B cell (primary cell): ENCODE measurements around the gene PITPNM2. TPM values are rescaled to one million over a fixed set of nuclear protein-coding genes. Genes with fewer than 3 reads are reported as not detected.
"Not testable (repeated sequence)": the region's sequence is repeated elsewhere in the genome, so short reads cannot be mapped to it uniquely, and the experiment has no call there.

Experiments used
- ATAC-seq: fragments of 200-7000 bp; cut with Tn5 transposase; one replicate; pipeline ENCODE4 v1.10.0; 2021; ENCODE audit warnings: low read depth, mild to moderate bottlenecking, moderate number of reproducible peaks, moderate library complexity
- CTCF ChIA-PET: fragments of 350-600 bp; sonication (Branson Sonifier 250); formaldehyde crosslinking; loops from one replicate; lab custom pipeline; 2021; ENCODE audit warnings: antibody characterized with exemption, inconsistent platforms; lab: Charles Lee
- POLR2A ChIA-PET: fragments of 350-600 bp; sonication (Branson Sonifier 250); formaldehyde crosslinking; loops from one replicate; lab custom pipeline; 2021; ENCODE audit warnings: antibody characterized with exemption; lab: Charles Lee
- DNase-seq: peaks from one replicate; pipeline ENCODE4 v3.0.0; 2013
- H2AFZ ChIP-seq: 2 replicates; pipeline ENCODE4 v1.6.1; 2012; ENCODE audit warnings: mild to moderate bottlenecking, low read depth, low read length; ENCODE audit not compliant: insufficient read depth, poor library complexity, severe bottlenecking
- H3K27ac ChIP-seq, 2 donors: 1 replicate in 1 of 2; 2 replicates in 1 of 2; pipeline ENCODE4 v1.5.1; 2012 to 2013; ENCODE audit warnings: low read length in 2 of 2, mild to moderate bottlenecking in 2 of 2, moderate library complexity in 1 of 2
- H3K27me3 ChIP-seq, 4 experiments: fragments of 200-600 bp in 1 of 4; sonication (generic) in 1 of 4; replicated peaks in 1 of 4; 1 replicate in 2 of 4; 2 replicates in 2 of 4; pipeline versions ENCODE4 v1.6.1 to v1.7.0; 2013 to 2016; ENCODE audit warnings: low read length in 3 of 4, mild to moderate bottlenecking in 2 of 4, mixed read lengths in 1 of 4, moderate library complexity in 1 of 4; ENCODE audit not compliant: insufficient read depth in 4 of 4, control insufficient read depth in 3 of 4; ENCODE audit errors: control extremely low read depth in 1 of 4
- H3K36me3 ChIP-seq, 2 experiments: replicated peaks in 1 of 2; 1 replicate in 1 of 2; 2 replicates in 1 of 2; pipeline versions ENCODE4 v1.6.1 to v1.7.1; 2013; ENCODE audit warnings: low read length in 1 of 2; ENCODE audit not compliant: insufficient read depth in 2 of 2, control insufficient read depth in 1 of 2; ENCODE audit errors: control extremely low read depth in 1 of 2, extremely low read depth in 1 of 2
- H3K4me1 ChIP-seq, 2 donors: fragments of 200-600 bp in 1 of 2; sonication (generic) in 1 of 2; 1 replicate in 1 of 2; 2 replicates in 1 of 2; pipeline versions ENCODE4 v1.5.1 to v1.6.1; 2013 to 2017; ENCODE audit warnings: low read length in 2 of 2; ENCODE audit not compliant: control insufficient read depth in 2 of 2, insufficient read depth in 2 of 2
- H3K4me2 ChIP-seq: replicated peaks from 2 replicates; pipeline ENCODE3; 2012; ENCODE audit warnings: mild to moderate bottlenecking, low read depth, low read length; ENCODE audit not compliant: poor library complexity, severe bottlenecking
- H3K4me3 ChIP-seq, 5 experiments: fragments of 200-600 bp in 1 of 5; sonication (generic) in 1 of 5; 1 replicate in 3 of 5; 2 replicates in 2 of 5; pipeline versions ENCODE4 v1.5.1 to v1.7.0; 2011 to 2016; ENCODE audit warnings: low read length in 4 of 5, mild to moderate bottlenecking in 4 of 5, low read depth in 2 of 5, control low read depth in 1 of 5, moderate library complexity in 1 of 5; ENCODE audit not compliant: insufficient read depth in 1 of 5; ENCODE audit errors: control extremely low read depth in 1 of 5, extremely low read depth in 1 of 5
- H3K79me2 ChIP-seq: fragments of 200-600 bp; sonication (generic); one replicate; pipeline ENCODE4 v1.6.0; 2016; ENCODE audit warnings: low read length; ENCODE audit not compliant: control insufficient read depth, insufficient read depth
- H3K9ac ChIP-seq: fragments of 200-600 bp; sonication (generic); 2 replicates; pipeline ENCODE4 v1.6.1; 2017; ENCODE audit warnings: mild to moderate bottlenecking, low read length, moderate library complexity
- H3K9me3 ChIP-seq, 3 donors: one replicate each; pipeline versions ENCODE4 v1.6.1 to v1.7.1; 2013; ENCODE audit warnings: low read length in 2 of 3; ENCODE audit not compliant: control insufficient read depth in 2 of 3, insufficient read depth in 1 of 3; ENCODE audit errors: control extremely low read depth in 1 of 3
- H4K20me1 ChIP-seq: 2 replicates; pipeline ENCODE4 v1.6.0; 2012; ENCODE audit warnings: mild to moderate bottlenecking, low read length; ENCODE audit not compliant: insufficient read depth, control insufficient read depth, poor library complexity, severe bottlenecking
- H3K27ac Mint-ChIP-seq: one replicate; pipeline ENCODE4 v1.8.0; 2021; ENCODE audit warnings: mixed read lengths
- H3K27me3 Mint-ChIP-seq: one replicate; pipeline ENCODE4 v1.8.0; 2021; ENCODE audit warnings: mixed read lengths
- H3K4me1 Mint-ChIP-seq: one replicate; pipeline ENCODE4 v1.8.0; 2021; ENCODE audit warnings: mixed read lengths
- H3K4me3 Mint-ChIP-seq: one replicate; pipeline ENCODE4 v1.8.0; 2021; ENCODE audit warnings: mixed read lengths
- H3K9me3 Mint-ChIP-seq: one replicate; pipeline ENCODE4 v1.8.0; 2022; ENCODE audit warnings: mixed read lengths; ENCODE audit not compliant: insufficient read depth
- CTCF ChIP-seq: fragments of 200-600 bp; IDR thresholded peaks from one replicate; pipeline ENCODE4 v1.8.0; 2022; ENCODE audit warnings: antibody characterized with exemption, mild to moderate bottlenecking
- EZH2 ChIP-seq: IDR thresholded peaks from 2 replicates; pipeline ENCODE4 v1.6.1; 2012; ENCODE audit warnings: borderline replicate concordance, low read depth, mild to moderate bottlenecking, moderate library complexity, low read length; ENCODE audit not compliant: insufficient read depth, poor library complexity, severe bottlenecking
- WGBS: methylation state at CpG from one replicate; pipeline ENCODE4 v1.1.5; 2013; ENCODE audit warnings: missing lambda C conversion rate; ENCODE audit not compliant: insufficient coverage; 5-methylcytosine and 5-hydroxymethylcytosine counted together
- intact Hi-C: fragments of 100-400 bp; cut with micrococcal nuclease; formaldehyde crosslinking; loops from one replicate; pipeline ENCODE4 v1.10.0; 2022
- polyA plus RNA-seq: library from polyadenylated mRNA; depleted of rRNA; stranded (reverse); fragments of >200 nt; gene quantifications from 2 replicates; pipeline ENCODE4 v1.2.3, GENCODE V29; 2012
- total RNA-seq, 2 donors: library from RNA; stranded (reverse); fragments of 120-200 nt in 1 of 2; gene quantifications; 1 replicate in 1 of 2; 2 replicates in 1 of 2; pipeline versions ENCODE4 v1.2.3 to v1.2.4, GENCODE V29; 2013 to 2022

Gene PITPNM2
- total and polyA plus RNA-seq, 2 donors (not counting 1 experiment from before 2014, with no cell fraction given) = 9.6 to 28.6 TPM

DNA sequence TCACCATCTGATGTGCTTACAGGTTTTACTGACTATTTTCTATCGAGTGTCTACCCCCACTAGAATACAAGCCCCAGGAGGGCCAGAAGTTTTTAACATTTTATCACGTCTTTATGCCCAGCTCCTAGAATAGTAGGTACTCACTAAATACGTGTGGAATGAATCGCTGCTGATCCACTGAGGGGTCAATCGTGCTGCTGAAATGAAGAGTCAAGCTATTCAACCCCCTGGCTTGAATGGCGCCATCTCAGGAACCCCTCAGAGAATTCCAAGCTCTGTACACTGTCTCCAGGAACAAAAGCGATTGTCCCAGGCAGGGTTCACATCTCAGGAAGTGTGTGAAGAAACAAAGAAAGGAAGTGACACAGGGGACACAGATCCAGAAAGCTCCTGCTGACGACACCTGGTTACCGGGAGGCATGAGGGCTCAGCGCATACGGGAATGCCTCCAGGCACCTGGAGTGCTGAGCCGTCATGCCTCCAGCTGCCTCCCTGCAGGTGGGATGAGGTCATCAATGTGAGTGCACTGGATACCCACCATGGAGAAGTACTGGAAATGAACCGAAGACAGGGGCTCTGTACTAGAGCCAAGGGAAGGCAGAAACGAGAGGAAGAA lies 45.6 kb downstream of the PITPNM2 start:
- H3K4me3 ChIP-seq = no peak overlapping the region
- Mint-ChIP-seq H3K27ac (peak overlapping the region; percentile 74), H3K4me3 (peak overlapping the region; percentile 43), H3K9me3 (no peaks in the 10 kb centered on the region), H3K27me3 (no peaks in the 10 kb centered on the region), H3K4me1 (peaks cover 38% of the 10 kb centered on the region)
- H3K79me2 ChIP-seq = peaks cover 60% of the 10 kb centered on the region
- no peak overlapping the region for H3K4me2 ChIP-seq
- 97% methylated on average over 10 of the region's 14 CpGs for WGBS
- H3K9me3 ChIP-seq = no peaks in the 10 kb centered on the region
- TF ChIP-seq CTCF (no peak), EZH2 (no peak)
- no peak overlapping the region for H3K27ac ChIP-seq
- ChIA-PET POLR2A (interaction anchor here (1.2 kb wide), 1 partner anchor 16 kb away, joined by 3 read pairs; no protein-coding TSS in a partner anchor), CTCF (interaction anchor here (1.0 kb wide), 1 partner anchor 63 kb away, joined by 3 read pairs; no protein-coding TSS in a partner anchor)
- peaks cover 25 to 32% of the 10 kb centered on the region in 2 donors for H3K4me1 ChIP-seq
- H3K27me3 ChIP-seq = no peaks in the 10 kb centered on the region
- no peaks in the 10 kb centered on the region for H4K20me1 ChIP-seq
- no peak for DNase-seq
- H3K9ac ChIP-seq = no peak overlapping the region
- peaks cover 2 to 3% of the 10 kb centered on the region in 2 experiments for H3K36me3 ChIP-seq
- ATAC-seq = no peak
- H2AFZ ChIP-seq = no peak overlapping the region
- intact Hi-C loops = loop anchor here (5.0 kb wide), 1 partner anchor 37 kb away; no protein-coding TSS in a partner anchor

DNA sequence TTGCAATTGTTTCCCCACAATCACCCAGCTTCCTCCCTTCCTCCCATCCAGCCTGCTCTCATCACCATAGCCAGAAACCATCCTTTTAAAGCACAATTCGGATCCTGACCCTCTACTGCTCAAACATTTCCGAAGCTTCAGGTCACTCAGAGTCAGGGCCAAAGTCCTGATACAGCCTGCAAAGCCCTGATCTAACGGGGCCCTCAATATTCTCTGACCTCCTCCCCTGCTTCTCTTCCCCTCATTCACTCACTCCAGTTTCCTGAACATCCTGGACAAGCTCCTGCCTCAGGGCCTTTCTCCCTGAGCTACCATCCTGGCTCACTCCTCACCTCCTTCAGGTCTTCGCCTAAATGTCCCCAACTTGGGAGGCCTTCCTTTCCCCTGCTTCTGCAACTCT lies 46.1 kb downstream of the PITPNM2 start:
- Histone ChIP-seq H3K4me2 (no peak overlapping the region), H2AFZ (no peak overlapping the region), H3K9ac (no peak overlapping the region), H3K4me3 (no peak overlapping the region), H3K79me2 (peaks cover 55% of the 10 kb centered on the region), H3K4me1 (peaks cover 25 to 36% of the 10 kb centered on the region in 2 donors), H3K9me3 (no peaks in the 10 kb centered on the region), H3K27ac (no peak overlapping the region), H3K27me3 (no peaks in the 10 kb centered on the region), H3K36me3 (peaks cover 2 to 3% of the 10 kb centered on the region in 2 experiments), H4K20me1 (no peaks in the 10 kb centered on the region)
- Mint-ChIP-seq H3K4me1 (peaks cover 41% of the 10 kb centered on the region), H3K9me3 (no peaks in the 10 kb centered on the region), H3K27me3 (no peaks in the 10 kb centered on the region), H3K4me3 (no peak overlapping the region), H3K27ac (no peak overlapping the region)
- intact Hi-C loops = loop anchor here (5.0 kb wide), 1 partner anchor 37 kb away; no protein-coding TSS in a partner anchor
- DNase-seq (no peak), ATAC-seq (no peak)
- ChIA-PET POLR2A (interaction anchor here (1.2 kb wide), 1 partner anchor 15 kb away, joined by 3 read pairs; no protein-coding TSS in a partner anchor), CTCF (interaction anchor here (1.0 kb wide), 1 partner anchor 62 kb away, joined by 3 read pairs; no protein-coding TSS in a partner anchor)
- WGBS = 100% methylated on average over 4 of the region's 4 CpGs
- TF ChIP-seq CTCF (no peak), EZH2 (no peak)

GRCh38 chr12:123104094-123104493 lies 46.8 kb downstream of the PITPNM2 start:
- H3K9me3 Mint-ChIP-seq, H2AFZ ChIP-seq, H3K4me3 ChIP-seq, DNase-seq, H3K36me3 ChIP-seq, H4K20me1 ChIP-seq, CTCF ChIA-PET, H3K27me3 Mint-ChIP-seq, H3K9ac ChIP-seq, H3K4me2 ChIP-seq, ATAC-seq, H3K27me3 ChIP-seq, H3K27ac Mint-ChIP-seq, intact Hi-C loops, POLR2A ChIA-PET, H3K4me3 Mint-ChIP-seq, H3K9me3 ChIP-seq, H3K27ac ChIP-seq: not testable (repeated sequence)
- peaks cover 48% of the 10 kb centered on the region for H3K4me1 Mint-ChIP-seq
- Histone ChIP-seq H3K79me2 (peaks cover 53% of the 10 kb centered on the region), H3K4me1 (peaks cover 25 to 42% of the 10 kb centered on the region in 2 donors)
- 93% methylated on average over 11 of the region's 12 CpGs for WGBS
